Stimulated activated memory B cell treated with anti-CD40 and anti-IgM and Interleukin-4, amounts not matched to agents 10 μg/mL and 1 μg/mL and 100 μg/mL, for 72 hours (primary cell): ENCODE measurements around the gene ZNF556.
"Not testable (repeated sequence)": the region's sequence is repeated elsewhere in the genome, so short reads cannot be mapped to it uniquely, and the experiment has no call there.

Experiments used
- ATAC-seq: fragments of 150-1000 bp; cut with Tn5 transposase; 2 replicates; pipeline ENCODE4 v1.10.0; 2021
- H3K27ac Mint-ChIP-seq: one replicate; pipeline ENCODE4 v1.8.0; 2022; ENCODE audit warnings: mild to moderate bottlenecking, mixed read lengths
- H3K27me3 Mint-ChIP-seq: one replicate; pipeline ENCODE4 v1.8.0; 2022; ENCODE audit warnings: mixed read lengths
- H3K36me3 Mint-ChIP-seq: one replicate; pipeline ENCODE4 v1.8.0; 2022; ENCODE audit warnings: mixed read lengths
- H3K4me1 Mint-ChIP-seq: one replicate; pipeline ENCODE4 v1.8.0; 2022; ENCODE audit warnings: mixed read lengths
- H3K4me3 Mint-ChIP-seq: one replicate; pipeline ENCODE4 v1.8.0; 2022; ENCODE audit warnings: mild to moderate bottlenecking, moderate library complexity, mixed read lengths
- H3K9me3 Mint-ChIP-seq: one replicate; pipeline ENCODE4 v1.8.0; 2022; ENCODE audit warnings: mixed read lengths

The ZNF556 gene

GRCh38 chr19:2846180-2846894 lies 20.8 kb upstream of the ZNF556 start:
- Mint-ChIP-seq H3K4me1 (peaks cover 15% of the 10 kb centered on the region), H3K9me3 (peaks cover 9% of the 10 kb centered on the region), H3K36me3 (peaks cover 45% of the 10 kb centered on the region), H3K4me3 (no peak overlapping the region), H3K27me3 (no peaks in the 10 kb centered on the region), H3K27ac (no peak overlapping the region)
- ATAC-seq = no peak

- no peaks in the 10 kb centered on the region for H3K27me3 Mint-ChIP-seq
- no peak for ATAC-seq
- H3K4me3 Mint-ChIP-seq = no peak overlapping the region
- peaks cover 8% of the 10 kb centered on the region for H3K4me1 Mint-ChIP-seq
- peaks cover 57% of the 10 kb centered on the region for H3K36me3 Mint-ChIP-seq
- H3K27ac Mint-ChIP-seq = no peak overlapping the region
- H3K9me3 Mint-ChIP-seq = peaks cover 13% of the 10 kb centered on the region
Observed at GRCh38 chr19:2847507-2847906, 19.6 kb upstream of the ZNF556 start.

- Mint-ChIP-seq H3K27me3 (no peaks in the 10 kb centered on the region), H3K27ac (no peak overlapping the region), H3K4me1 (no peaks in the 10 kb centered on the region), H3K36me3 (peaks cover 68% of the 10 kb centered on the region), H3K9me3 (peaks cover 17% of the 10 kb centered on the region), H3K4me3 (no peak overlapping the region)
- no peak for ATAC-seq
Observed at GRCh38 chr19:2848616-2849015, 18.5 kb upstream of the ZNF556 start.

GRCh38 chr19:2850256-2850925 lies 16.7 kb upstream of the ZNF556 start:
- Mint-ChIP-seq H3K4me3 (no peak overlapping the region), H3K27ac (no peak overlapping the region), H3K27me3 (no peaks in the 10 kb centered on the region), H3K9me3 (peaks cover 24% of the 10 kb centered on the region), H3K36me3 (peaks cover 76% of the 10 kb centered on the region), H3K4me1 (no peaks in the 10 kb centered on the region)
- ATAC-seq = no peak

GRCh38 chr19:2852598-2852997 lies 14.5 kb upstream of the ZNF556 start:
- H3K4me3 Mint-ChIP-seq = no peak overlapping the region
- no peaks in the 10 kb centered on the region for H3K27me3 Mint-ChIP-seq
- H3K27ac Mint-ChIP-seq = no peak overlapping the region
- H3K4me1 Mint-ChIP-seq = peaks cover 11% of the 10 kb centered on the region
- peaks cover 26% of the 10 kb centered on the region for H3K9me3 Mint-ChIP-seq
- H3K36me3 Mint-ChIP-seq = peaks cover 60% of the 10 kb centered on the region
- no peak for ATAC-seq

- Mint-ChIP-seq H3K27ac (no peak overlapping the region), H3K4me1 (peaks cover 11% of the 10 kb centered on the region), H3K9me3 (peaks cover 26% of the 10 kb centered on the region), H3K4me3 (no peak overlapping the region), H3K36me3 (peaks cover 60% of the 10 kb centered on the region), H3K27me3 (no peaks in the 10 kb centered on the region)
- no peak for ATAC-seq
Observed at GRCh38 chr19:2853015-2853606, 14.0 kb upstream of the ZNF556 start.

- Mint-ChIP-seq H3K4me1 (peaks cover 11% of the 10 kb centered on the region), H3K9me3 (peaks cover 29% of the 10 kb centered on the region), H3K4me3 (no peak overlapping the region), H3K27me3 (no peaks in the 10 kb centered on the region), H3K27ac (no peak overlapping the region), H3K36me3 (peaks cover 62% of the 10 kb centered on the region)
- no peak for ATAC-seq
Observed at GRCh38 chr19:2854849-2855248, 12.3 kb upstream of the ZNF556 start.

- Mint-ChIP-seq H3K4me3 (no peak overlapping the region), H3K9me3 (peaks cover 23% of the 10 kb centered on the region), H3K27ac (no peak overlapping the region), H3K27me3 (no peaks in the 10 kb centered on the region), H3K4me1 (peaks cover 11% of the 10 kb centered on the region), H3K36me3 (peaks cover 45% of the 10 kb centered on the region)
- ATAC-seq = peak; percentile 50
Observed at GRCh38 chr19:2856457-2857050, 10.6 kb upstream of the ZNF556 start.

GRCh38 chr19:2858864-2859263 lies 8.3 kb upstream of the ZNF556 start:
- H3K9me3 Mint-ChIP-seq = peaks cover 12% of the 10 kb centered on the region
- ATAC-seq = no peak
- H3K27ac Mint-ChIP-seq = no peak overlapping the region
- peaks cover 4% of the 10 kb centered on the region for H3K27me3 Mint-ChIP-seq
- H3K4me1 Mint-ChIP-seq = peaks cover 11% of the 10 kb centered on the region
- H3K4me3 Mint-ChIP-seq = no peak overlapping the region
- peaks cover 22% of the 10 kb centered on the region for H3K36me3 Mint-ChIP-seq

- H3K4me1 Mint-ChIP-seq = no peaks in the 10 kb centered on the region
- H3K27ac Mint-ChIP-seq = no peak overlapping the region
- H3K4me3 Mint-ChIP-seq = no peak overlapping the region
- H3K36me3 Mint-ChIP-seq = no peaks in the 10 kb centered on the region
- H3K9me3 Mint-ChIP-seq = peaks cover 3% of the 10 kb centered on the region
- ATAC-seq = no peak
- H3K27me3 Mint-ChIP-seq = peaks cover 30% of the 10 kb centered on the region
Observed at GRCh38 chr19:2863816-2864215, 3.3 kb upstream of the ZNF556 start.

GRCh38 chr19:2865334-2866100 lies 1.6 kb upstream of the ZNF556 start:
- H3K27ac Mint-ChIP-seq = no peak overlapping the region
- no peaks in the 10 kb centered on the region for H3K36me3 Mint-ChIP-seq
- peaks cover 30% of the 10 kb centered on the region for H3K27me3 Mint-ChIP-seq
- ATAC-seq = no peak
- H3K4me1 Mint-ChIP-seq = no peaks in the 10 kb centered on the region
- no peak overlapping the region for H3K4me3 Mint-ChIP-seq
- peaks cover 3% of the 10 kb centered on the region for H3K9me3 Mint-ChIP-seq

GRCh38 chr19:2866495-2867024 lies 575 bp upstream of the ZNF556 start:
- Mint-ChIP-seq H3K4me1 (peaks cover 3% of the 10 kb centered on the region), H3K9me3 (peaks cover 5% of the 10 kb centered on the region), H3K36me3 (no peaks in the 10 kb centered on the region), H3K4me3 (no peak overlapping the region), H3K27ac (no peak overlapping the region), H3K27me3 (peaks cover 30% of the 10 kb centered on the region)
- no peak for ATAC-seq

GRCh38 chr19:2869618-2870017 lies 2.5 kb downstream of the ZNF556 start:
- no peaks in the 10 kb centered on the region for H3K36me3 Mint-ChIP-seq
- peaks cover 8% of the 10 kb centered on the region for H3K9me3 Mint-ChIP-seq
- ATAC-seq = no peak
- H3K27ac Mint-ChIP-seq = no peak overlapping the region
- no peak overlapping the region for H3K4me3 Mint-ChIP-seq
- H3K4me1 Mint-ChIP-seq = peaks cover 8% of the 10 kb centered on the region
- H3K27me3 Mint-ChIP-seq = peaks cover 21% of the 10 kb centered on the region

- not testable (repeated sequence) for H3K9me3 Mint-ChIP-seq, H3K4me3 Mint-ChIP-seq, H3K27me3 Mint-ChIP-seq, H3K27ac Mint-ChIP-seq, H3K36me3 Mint-ChIP-seq, H3K4me1 Mint-ChIP-seq, ATAC-seq
Observed at GRCh38 chr19:2872175-2872574, 5.0 kb downstream of the ZNF556 start.
